ENCODE measurements around the gene BIN1. TPM values are rescaled to one million over a fixed set of nuclear protein-coding genes. Genes with fewer than 3 reads are reported as not detected.

The BIN1 gene
- polyA plus RNA-seq, 2 donors = 4.6 to 7.9 TPM

DNA sequence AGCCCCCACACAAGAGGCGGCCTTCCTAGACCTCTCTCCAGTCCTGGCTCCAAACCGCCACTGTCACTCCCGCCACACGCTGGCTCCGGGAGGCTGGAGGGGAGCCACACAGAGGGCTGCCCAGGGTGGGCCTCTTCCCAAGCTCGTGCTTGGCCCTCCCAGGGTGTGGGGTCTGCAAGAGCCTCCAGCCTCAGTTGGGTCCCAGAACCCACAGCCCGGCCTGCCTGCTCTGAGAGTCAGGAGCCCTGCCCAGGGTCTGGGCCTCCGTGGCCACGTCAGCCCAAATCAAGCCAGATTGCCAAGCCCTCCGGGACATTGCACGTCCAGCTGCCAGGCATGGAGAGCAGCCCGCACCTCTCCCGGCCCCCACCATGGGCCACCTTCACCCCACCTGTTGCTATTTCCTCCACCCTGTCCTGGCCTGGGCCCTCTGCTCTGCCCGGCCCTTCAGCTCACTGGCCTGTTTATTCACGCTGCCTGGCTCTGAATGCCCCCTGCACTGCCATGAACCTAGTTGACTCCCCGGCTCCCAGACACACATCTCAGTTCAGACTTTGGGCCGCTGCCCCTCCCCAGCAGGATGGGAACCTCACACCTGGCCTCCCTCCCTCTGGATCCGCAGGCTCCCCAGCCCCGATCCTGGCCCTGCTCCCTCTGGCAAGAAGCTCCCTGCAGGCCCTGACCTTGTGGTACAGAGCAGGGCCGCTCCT, 61.0 kb downstream of the BIN1 start:
- no peaks in the 10 kb centered on the region for H3K27me3 ChIP-seq (ENCODE audit: control insufficient read depth in 1 of 2, insufficient read depth in 2 of 2, low read length in 2 of 2)
- peaks cover 0 to 7% of the 10 kb centered on the region in 2 donors for H3K9me3 ChIP-seq (ENCODE audit: control insufficient read depth in 2 of 2, insufficient read depth in 1 of 2, low read depth in 1 of 2, low read length in 1 of 2)
- H3K36me3 ChIP-seq (ENCODE audit: control insufficient read depth in 2 of 2, insufficient read depth in 2 of 2, low read length in 1 of 2) = no peaks in the 10 kb centered on the region
- H3K27ac ChIP-seq (ENCODE audit: low read depth in 2 of 2, low read length in 1 of 2) = no peak overlapping the region
- H3K4me3 ChIP-seq (ENCODE audit: low read depth in 1 of 2, low read length in 2 of 2) = no peak overlapping the region
- H3K4me1 ChIP-seq (ENCODE audit: control insufficient read depth in 2 of 2, insufficient read depth in 2 of 2, low read length in 1 of 2) = peaks cover 0 to 1% of the 10 kb centered on the region in 2 donors
- 67 to 77% methylated on average over 19 to 20 of the region's 20 CpGs for WGBS, 2 donors

DNA sequence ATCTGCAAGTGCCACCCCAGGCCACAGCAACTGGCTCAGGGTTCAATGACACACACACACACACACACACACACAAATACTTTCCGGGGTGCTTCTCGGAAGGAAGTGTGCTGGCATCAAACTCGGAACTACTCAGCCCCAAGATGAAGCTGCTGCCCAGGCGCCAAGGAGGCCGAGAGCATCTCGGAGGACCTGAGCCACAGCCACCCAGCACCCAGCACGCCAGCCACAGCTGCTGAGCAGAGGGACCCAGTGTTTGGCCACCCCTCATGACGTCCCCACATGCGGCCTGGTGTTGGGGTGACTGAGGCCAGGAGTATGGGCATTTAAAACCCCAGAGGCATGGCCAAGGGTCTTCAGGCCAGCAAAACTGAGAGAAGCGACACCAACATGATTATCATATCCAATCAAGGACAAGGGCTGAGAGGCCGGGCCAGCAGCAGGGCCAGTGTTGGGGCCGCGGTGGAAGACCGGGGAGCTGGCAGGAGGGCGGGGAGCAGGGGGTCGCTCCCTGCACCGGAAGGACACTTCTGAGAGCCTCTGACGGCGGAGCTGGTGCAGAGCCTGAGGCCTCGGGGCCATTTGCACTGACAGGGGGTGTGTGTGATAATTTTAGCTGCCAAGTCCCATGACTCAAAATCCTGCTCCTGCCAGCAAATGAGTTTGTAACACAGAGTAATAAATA, 61.8 kb downstream of the BIN1 start:
- Histone ChIP-seq H3K4me3 (ENCODE audit: low read depth in 1 of 2, low read length in 2 of 2) (no peak overlapping the region), H3K36me3 (ENCODE audit: control insufficient read depth in 2 of 2, insufficient read depth in 2 of 2, low read length in 1 of 2) (no peaks in the 10 kb centered on the region), H3K27ac (ENCODE audit: low read depth in 2 of 2, low read length in 1 of 2) (no peak overlapping the region), H3K4me1 (ENCODE audit: control insufficient read depth in 2 of 2, insufficient read depth in 2 of 2, low read length in 1 of 2) (peaks cover 0 to 1% of the 10 kb centered on the region in 2 donors), H3K27me3 (ENCODE audit: control insufficient read depth in 1 of 2, insufficient read depth in 2 of 2, low read length in 2 of 2) (no peaks in the 10 kb centered on the region), H3K9me3 (ENCODE audit: control insufficient read depth in 2 of 2, insufficient read depth in 1 of 2, low read depth in 1 of 2, low read length in 1 of 2) (peaks cover 0 to 7% of the 10 kb centered on the region in 2 donors)
- 86% methylated on average over 20 of the region's 20 CpGs for WGBS, 2 donors

DNA sequence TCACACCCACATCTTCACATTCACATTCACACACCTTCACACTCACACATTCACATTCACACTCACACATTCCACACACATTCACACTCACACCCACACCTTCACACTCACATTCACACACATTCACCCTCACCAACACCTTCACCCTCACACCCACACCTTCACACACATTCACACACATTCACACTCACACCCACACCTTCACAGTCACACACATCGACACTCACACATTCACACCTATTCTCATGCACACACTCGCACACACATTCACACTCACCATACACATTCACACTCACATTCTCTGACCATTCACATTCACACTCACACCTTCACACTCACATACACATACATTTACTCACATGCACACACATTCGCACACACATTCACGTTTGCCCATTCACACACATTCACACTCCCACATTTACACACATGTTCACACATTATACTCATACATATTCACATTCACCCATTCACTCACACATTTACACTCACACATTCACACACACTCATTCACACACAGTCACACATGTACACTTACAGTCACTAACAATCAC, 62.7 kb downstream of the BIN1 start:
- Histone ChIP-seq H3K9me3 (ENCODE audit: control insufficient read depth in 2 of 2, insufficient read depth in 1 of 2, low read depth in 1 of 2, low read length in 1 of 2) (peaks cover 0 to 7% of the 10 kb centered on the region in 2 donors), H3K4me1 (ENCODE audit: control insufficient read depth in 2 of 2, insufficient read depth in 2 of 2, low read length in 1 of 2) (peaks cover 0 to 1% of the 10 kb centered on the region in 2 donors), H3K4me3 (ENCODE audit: low read depth in 1 of 2, low read length in 2 of 2) (no peak overlapping the region), H3K27ac (ENCODE audit: low read depth in 2 of 2, low read length in 1 of 2) (no peak overlapping the region), H3K27me3 (ENCODE audit: control insufficient read depth in 1 of 2, insufficient read depth in 2 of 2, low read length in 2 of 2) (no peaks in the 10 kb centered on the region), H3K36me3 (ENCODE audit: control insufficient read depth in 2 of 2, insufficient read depth in 2 of 2, low read length in 1 of 2) (no peaks in the 10 kb centered on the region)
- 95% methylated on average over 4 of the region's 4 CpGs for WGBS, 2 donors

DNA sequence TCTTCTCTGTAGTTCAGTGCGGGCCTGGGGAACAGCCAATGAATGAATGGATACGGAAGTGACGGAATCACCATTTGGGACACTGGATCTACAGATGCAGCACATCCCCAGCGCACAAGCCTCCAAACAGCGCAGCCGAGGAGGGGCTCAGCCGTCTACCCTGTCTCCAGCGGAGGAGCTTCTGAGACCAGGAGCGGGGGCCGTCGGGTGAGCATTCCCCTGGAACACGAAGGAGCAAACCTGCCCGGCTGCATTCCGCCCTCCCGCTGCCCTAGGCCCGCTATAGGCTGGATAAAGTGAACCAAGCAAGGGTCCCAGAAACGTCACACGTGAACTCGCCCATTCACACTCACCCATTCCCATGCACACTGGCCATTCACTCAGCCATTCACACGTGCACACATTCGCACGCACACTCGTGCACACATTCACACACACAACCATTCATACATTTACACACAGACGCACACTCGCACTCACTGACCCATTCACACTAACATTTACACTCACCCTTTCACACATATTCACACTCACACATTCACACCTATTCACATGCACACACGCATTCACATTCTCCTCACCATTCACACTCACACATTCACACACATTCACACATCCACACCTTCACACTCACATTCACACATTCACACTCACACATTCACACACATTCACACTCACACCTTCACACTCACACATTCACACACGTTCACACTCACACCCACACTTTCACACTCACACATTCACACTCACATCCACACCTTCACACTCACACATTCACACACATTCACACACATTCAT, 63.4 kb downstream of the BIN1 start:
- Histone ChIP-seq H3K27me3 (ENCODE audit: control insufficient read depth in 1 of 2, insufficient read depth in 2 of 2, low read length in 2 of 2) (no peaks in the 10 kb centered on the region), H3K36me3 (ENCODE audit: control insufficient read depth in 2 of 2, insufficient read depth in 2 of 2, low read length in 1 of 2) (no peaks in the 10 kb centered on the region), H3K27ac (ENCODE audit: low read depth in 2 of 2, low read length in 1 of 2) (no peak overlapping the region), H3K9me3 (ENCODE audit: control insufficient read depth in 2 of 2, insufficient read depth in 1 of 2, low read depth in 1 of 2, low read length in 1 of 2) (peaks cover 0 to 7% of the 10 kb centered on the region in 2 donors), H3K4me3 (ENCODE audit: low read depth in 1 of 2, low read length in 2 of 2) (no peak overlapping the region), H3K4me1 (ENCODE audit: control insufficient read depth in 2 of 2, insufficient read depth in 2 of 2, low read length in 1 of 2) (peaks cover 0 to 1% of the 10 kb centered on the region in 2 donors)
- WGBS, 2 donors = 90 to 92% methylated on average over 27 of the region's 27 CpGs

DNA sequence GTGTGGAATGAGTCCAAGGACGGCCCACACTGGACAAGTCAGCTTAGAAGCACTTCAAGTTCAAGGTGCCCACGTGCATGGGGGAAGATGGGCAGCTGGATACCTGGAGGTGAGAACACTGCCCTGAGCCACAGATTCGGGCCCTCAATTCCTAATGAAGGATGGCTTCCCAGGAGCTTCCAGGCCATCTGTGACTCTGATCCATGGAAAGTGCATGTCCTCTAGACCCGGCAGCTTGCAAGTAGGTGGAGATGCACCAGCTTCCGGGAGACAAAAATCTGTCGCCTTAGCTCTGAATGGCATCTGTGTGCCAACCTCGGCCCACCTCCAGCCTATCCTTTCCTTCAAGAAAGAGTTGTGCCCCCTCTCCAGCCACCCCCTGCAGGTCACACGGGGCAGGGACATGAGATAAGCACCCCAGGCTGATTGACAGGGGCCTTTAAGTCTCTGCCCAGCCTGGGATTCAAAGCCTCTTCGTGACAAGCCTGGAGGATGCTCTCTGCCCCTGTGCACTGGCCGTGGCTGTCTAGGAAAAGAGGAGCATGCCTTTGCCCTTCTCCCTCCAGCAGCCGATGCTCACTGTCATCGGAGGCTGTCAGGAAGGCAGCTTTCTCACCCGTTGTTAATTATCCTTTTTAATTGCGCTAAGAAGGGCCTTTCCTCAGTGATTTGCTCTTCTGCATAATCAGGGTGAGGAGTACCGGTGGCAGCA, 65.5 kb downstream of the BIN1 start:
- peaks cover 0 to 7% of the 10 kb centered on the region in 2 donors for H3K9me3 ChIP-seq (ENCODE audit: control insufficient read depth in 2 of 2, insufficient read depth in 1 of 2, low read depth in 1 of 2, low read length in 1 of 2)
- WGBS, 2 donors = 78 to 79% methylated on average over 15 of the region's 15 CpGs
- H3K4me1 ChIP-seq (ENCODE audit: control insufficient read depth in 2 of 2, insufficient read depth in 2 of 2, low read length in 1 of 2) = peaks cover 0 to 1% of the 10 kb centered on the region in 2 donors
- H3K27me3 ChIP-seq (ENCODE audit: control insufficient read depth in 1 of 2, insufficient read depth in 2 of 2, low read length in 2 of 2) = no peaks in the 10 kb centered on the region
- no peaks in the 10 kb centered on the region for H3K36me3 ChIP-seq (ENCODE audit: control insufficient read depth in 2 of 2, insufficient read depth in 2 of 2, low read length in 1 of 2)
- no peak overlapping the region for H3K4me3 ChIP-seq (ENCODE audit: low read depth in 1 of 2, low read length in 2 of 2)
- no peak overlapping the region for H3K27ac ChIP-seq (ENCODE audit: low read depth in 2 of 2, low read length in 1 of 2)

DNA sequence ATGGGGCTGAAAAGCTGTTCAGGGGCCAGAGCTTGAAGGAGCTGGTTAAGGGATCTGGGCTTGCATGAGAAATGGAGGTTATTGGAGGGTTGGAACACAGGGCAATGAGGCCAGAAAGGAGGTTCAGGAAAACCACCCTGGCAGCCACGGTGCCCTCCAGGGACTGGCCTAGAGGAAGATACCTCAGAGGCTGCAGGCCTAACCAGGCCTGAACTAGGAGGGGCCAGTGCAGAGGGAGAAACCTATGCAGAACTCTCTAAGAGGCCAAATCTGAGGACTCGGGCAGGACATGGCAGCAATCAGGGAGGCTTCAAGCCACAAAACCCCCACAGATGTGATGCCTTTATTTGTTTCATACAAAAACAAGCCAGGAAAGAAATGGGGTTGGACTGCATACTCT, 66.8 kb downstream of the BIN1 start:
- Histone ChIP-seq H3K27me3 (ENCODE audit: control insufficient read depth in 1 of 2, insufficient read depth in 2 of 2, low read length in 2 of 2) (no peaks in the 10 kb centered on the region), H3K27ac (ENCODE audit: low read depth in 2 of 2, low read length in 1 of 2) (no peak overlapping the region), H3K4me3 (ENCODE audit: low read depth in 1 of 2, low read length in 2 of 2) (no peak overlapping the region), H3K36me3 (ENCODE audit: control insufficient read depth in 2 of 2, insufficient read depth in 2 of 2, low read length in 1 of 2) (no peaks in the 10 kb centered on the region), H3K4me1 (ENCODE audit: control insufficient read depth in 2 of 2, insufficient read depth in 2 of 2, low read length in 1 of 2) (peaks cover 0 to 1% of the 10 kb centered on the region in 2 donors), H3K9me3 (ENCODE audit: control insufficient read depth in 2 of 2, insufficient read depth in 1 of 2, low read depth in 1 of 2, low read length in 1 of 2) (peaks cover 0 to 7% of the 10 kb centered on the region in 2 donors)
- WGBS, 2 donors = 83 to 88% methylated on average over 2 of the region's 2 CpGs

DNA sequence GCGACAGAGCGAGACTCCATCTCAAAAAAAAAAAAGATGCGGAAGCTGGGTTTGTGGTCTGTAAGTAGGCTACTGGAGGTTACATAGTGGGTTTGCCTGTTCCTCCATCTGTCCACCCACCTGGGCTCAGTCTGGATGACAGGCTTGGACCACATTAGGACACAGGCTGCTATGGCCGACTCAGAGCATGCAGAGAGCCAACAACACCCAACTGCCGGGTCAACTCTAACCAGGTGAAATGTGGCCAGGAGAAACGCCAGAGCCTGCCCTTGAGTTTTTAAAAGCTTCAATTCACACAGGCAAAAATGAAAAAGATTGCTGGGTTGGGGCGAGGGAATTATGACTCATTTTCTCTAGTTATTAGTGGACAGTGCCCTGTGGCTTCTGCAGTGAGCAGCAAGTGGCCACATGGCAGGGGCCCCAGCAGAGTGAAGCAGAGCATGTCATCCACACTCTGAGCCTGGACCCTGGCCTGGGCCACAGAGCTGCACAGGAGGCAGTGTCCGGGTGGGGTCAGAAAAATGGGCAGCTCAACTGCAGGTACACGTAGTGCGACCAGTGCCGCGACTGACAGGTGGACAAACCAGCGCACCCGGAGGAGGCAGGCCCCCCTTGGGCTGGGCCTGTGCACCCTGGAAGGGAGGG, 67.4 kb downstream of the BIN1 start:
- Histone ChIP-seq H3K36me3 (ENCODE audit: control insufficient read depth in 2 of 2, insufficient read depth in 2 of 2, low read length in 1 of 2) (no peaks in the 10 kb centered on the region), H3K9me3 (ENCODE audit: control insufficient read depth in 2 of 2, insufficient read depth in 1 of 2, low read depth in 1 of 2, low read length in 1 of 2) (peaks cover 0 to 7% of the 10 kb centered on the region in 2 donors), H3K4me1 (ENCODE audit: control insufficient read depth in 2 of 2, insufficient read depth in 2 of 2, low read length in 1 of 2) (peaks cover 0 to 1% of the 10 kb centered on the region in 2 donors), H3K4me3 (ENCODE audit: low read depth in 1 of 2, low read length in 2 of 2) (no peak overlapping the region), H3K27ac (ENCODE audit: low read depth in 2 of 2, low read length in 1 of 2) (no peak overlapping the region), H3K27me3 (ENCODE audit: control insufficient read depth in 1 of 2, insufficient read depth in 2 of 2, low read length in 2 of 2) (no peaks in the 10 kb centered on the region)
- 84 to 87% methylated on average over 14 of the region's 14 CpGs for WGBS, 2 donors

DNA sequence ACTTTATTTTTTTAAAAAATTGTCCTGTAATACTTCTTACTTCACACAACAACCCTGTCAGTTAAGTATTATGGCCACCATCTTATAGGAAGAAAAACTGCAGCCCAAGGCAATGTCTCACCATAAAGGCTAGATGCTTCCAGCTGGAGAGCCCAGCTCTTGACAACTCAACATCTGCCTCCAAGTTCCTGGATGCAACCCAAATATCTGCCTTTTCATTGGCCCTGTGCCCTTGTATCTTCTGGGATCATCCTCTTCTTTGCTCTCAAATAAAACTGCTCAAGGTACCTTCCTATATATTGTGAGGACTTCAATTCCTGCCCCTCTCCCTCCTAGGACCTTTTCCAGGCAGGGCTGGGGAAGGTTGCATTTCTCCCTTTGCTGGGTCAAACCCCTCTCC, 69.5 kb downstream of the BIN1 start:
- no peaks in the 10 kb centered on the region for H3K36me3 ChIP-seq (ENCODE audit: control insufficient read depth in 2 of 2, insufficient read depth in 2 of 2, low read length in 1 of 2)
- H3K4me3 ChIP-seq (ENCODE audit: low read depth in 1 of 2, low read length in 2 of 2) = no peak overlapping the region
- no peaks in the 10 kb centered on the region for H3K9me3 ChIP-seq (ENCODE audit: control insufficient read depth in 2 of 2, insufficient read depth in 1 of 2, low read depth in 1 of 2, low read length in 1 of 2)
- H3K27me3 ChIP-seq (ENCODE audit: control insufficient read depth in 1 of 2, insufficient read depth in 2 of 2, low read length in 2 of 2) = no peaks in the 10 kb centered on the region
- no peaks in the 10 kb centered on the region for H3K4me1 ChIP-seq (ENCODE audit: control insufficient read depth in 2 of 2, insufficient read depth in 2 of 2, low read length in 1 of 2)
- H3K27ac ChIP-seq (ENCODE audit: low read depth in 2 of 2, low read length in 1 of 2) = no peak overlapping the region
